Stimulated activated effector memory CD8-positive, alpha-beta T cell treated with anti-CD3 and anti-CD28 coated beads, Interleukin-12 subunit alpha, Interleukin-12 subunit beta, amount 100 ng/mL, for 72 hours (primary cell): Measurements from ENCODE around the gene DERL3.

Source experiments
- ATAC-seq: fragments of 150-1000 bp; cut with Tn5 transposase; 2 replicates; pipeline ENCODE4 v1.10.0; 2021
- DNase-seq, 2 donors: peaks; one replicate each; pipeline ENCODE4 v3.0.0; 2021 to 2022; ENCODE audit warnings: low spot score in 2 of 2
- H3K27ac Mint-ChIP-seq: one replicate; pipeline ENCODE4 v1.8.0; 2022; ENCODE audit warnings: mild to moderate bottlenecking, mixed read lengths
- H3K36me3 Mint-ChIP-seq: one replicate; pipeline ENCODE4 v1.8.0; 2022; ENCODE audit warnings: mild to moderate bottlenecking, mixed read lengths
- H3K4me1 Mint-ChIP-seq: one replicate; pipeline ENCODE4 v1.8.0; 2022; ENCODE audit warnings: mixed read lengths
- H3K4me3 Mint-ChIP-seq: one replicate; pipeline ENCODE4 v1.8.0; 2022; ENCODE audit warnings: mild to moderate bottlenecking, mixed read lengths
- H3K9me3 Mint-ChIP-seq: one replicate; pipeline ENCODE4 v1.8.0; 2022; ENCODE audit warnings: mixed read lengths

The DERL3 gene

DNA sequence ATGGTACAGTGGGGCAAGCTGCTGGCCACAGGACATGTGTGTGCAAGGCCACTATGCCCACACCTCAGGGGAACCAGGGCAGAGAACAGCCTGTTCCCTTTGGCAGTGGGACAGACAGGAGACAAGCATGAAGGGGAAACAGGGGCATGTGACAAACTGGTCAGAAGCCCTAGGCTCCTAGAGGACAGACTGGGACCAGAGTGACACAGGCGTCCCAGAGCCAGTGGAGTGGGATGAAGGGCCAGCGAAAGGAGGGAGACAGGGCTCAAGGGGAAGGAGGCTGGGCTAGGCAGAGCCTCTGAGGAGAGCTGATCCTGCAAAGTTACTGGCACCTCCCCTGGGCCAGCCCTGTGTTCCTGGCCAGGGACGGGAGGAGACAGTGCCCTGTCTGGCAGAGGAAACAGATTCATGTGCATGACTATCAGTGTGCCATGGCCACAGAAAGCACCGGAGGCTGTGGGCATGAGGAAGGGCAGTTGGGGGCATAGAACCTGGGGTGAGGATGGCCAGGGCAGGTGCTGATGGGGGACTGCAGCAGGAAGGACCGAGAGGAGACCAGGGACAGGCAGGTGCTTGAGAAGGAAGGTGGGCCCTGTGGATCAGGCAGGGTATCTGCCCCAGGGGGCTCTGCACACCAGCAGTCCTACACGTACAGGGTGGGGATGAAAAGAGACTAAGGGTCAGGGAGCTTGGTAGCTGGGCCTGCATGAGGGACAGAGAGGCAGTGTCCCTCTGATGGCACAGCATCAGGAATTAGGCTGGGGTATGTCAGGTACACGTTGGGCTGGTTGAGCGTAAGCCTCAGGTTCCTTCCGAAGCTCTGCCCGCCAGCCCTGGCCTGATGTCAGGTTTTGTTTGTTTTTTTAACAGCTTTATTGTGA, 9.8 kb downstream of the DERL3 start:
- Mint-ChIP-seq H3K4me1 (peaks cover 12% of the 10 kb centered on the region), H3K27ac (peak overlapping the region; percentile 93), H3K9me3 (no peaks in the 10 kb centered on the region), H3K36me3 (peaks cover 60% of the 10 kb centered on the region), H3K4me3 (no peak overlapping the region)
- DNase-seq = no peak
- no peak for ATAC-seq

DNA sequence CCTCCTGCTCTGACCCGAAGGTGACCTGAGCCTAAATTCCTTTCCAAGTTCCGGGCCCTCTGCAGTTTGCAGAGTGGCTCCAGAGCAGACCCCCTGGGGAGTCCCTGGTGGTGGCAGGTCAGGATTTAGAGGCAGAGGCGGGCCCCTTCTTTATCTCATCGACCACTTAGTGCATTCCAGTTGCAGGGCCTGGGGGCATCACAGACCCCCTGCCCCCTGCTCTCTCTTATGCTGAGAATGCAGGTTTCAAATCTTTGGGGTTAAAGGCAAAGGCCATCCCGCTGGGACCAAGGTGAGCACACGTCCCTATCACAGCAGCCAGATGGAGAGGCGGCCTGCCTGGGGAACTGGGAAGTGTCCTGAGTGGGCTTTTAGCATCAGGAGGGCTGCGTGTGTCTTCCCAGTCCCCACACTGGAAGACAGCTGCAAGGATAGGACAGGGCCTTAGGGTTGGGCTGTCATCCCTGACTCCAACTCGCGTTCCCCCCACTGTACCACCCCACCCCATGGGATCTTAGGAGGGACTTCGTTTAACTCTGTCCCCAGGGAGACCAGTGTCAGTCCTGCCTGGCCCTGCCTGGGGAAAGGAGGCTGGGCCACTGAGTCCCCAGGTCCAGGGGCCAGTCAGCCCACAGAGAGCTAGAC, 11.3 kb downstream of the DERL3 start:
- Mint-ChIP-seq H3K9me3 (no peaks in the 10 kb centered on the region), H3K36me3 (peaks cover 72% of the 10 kb centered on the region), H3K4me1 (peaks cover 17% of the 10 kb centered on the region), H3K4me3 (no peak overlapping the region), H3K27ac (no peak overlapping the region)
- no peak for DNase-seq
- no peak for ATAC-seq

DNA sequence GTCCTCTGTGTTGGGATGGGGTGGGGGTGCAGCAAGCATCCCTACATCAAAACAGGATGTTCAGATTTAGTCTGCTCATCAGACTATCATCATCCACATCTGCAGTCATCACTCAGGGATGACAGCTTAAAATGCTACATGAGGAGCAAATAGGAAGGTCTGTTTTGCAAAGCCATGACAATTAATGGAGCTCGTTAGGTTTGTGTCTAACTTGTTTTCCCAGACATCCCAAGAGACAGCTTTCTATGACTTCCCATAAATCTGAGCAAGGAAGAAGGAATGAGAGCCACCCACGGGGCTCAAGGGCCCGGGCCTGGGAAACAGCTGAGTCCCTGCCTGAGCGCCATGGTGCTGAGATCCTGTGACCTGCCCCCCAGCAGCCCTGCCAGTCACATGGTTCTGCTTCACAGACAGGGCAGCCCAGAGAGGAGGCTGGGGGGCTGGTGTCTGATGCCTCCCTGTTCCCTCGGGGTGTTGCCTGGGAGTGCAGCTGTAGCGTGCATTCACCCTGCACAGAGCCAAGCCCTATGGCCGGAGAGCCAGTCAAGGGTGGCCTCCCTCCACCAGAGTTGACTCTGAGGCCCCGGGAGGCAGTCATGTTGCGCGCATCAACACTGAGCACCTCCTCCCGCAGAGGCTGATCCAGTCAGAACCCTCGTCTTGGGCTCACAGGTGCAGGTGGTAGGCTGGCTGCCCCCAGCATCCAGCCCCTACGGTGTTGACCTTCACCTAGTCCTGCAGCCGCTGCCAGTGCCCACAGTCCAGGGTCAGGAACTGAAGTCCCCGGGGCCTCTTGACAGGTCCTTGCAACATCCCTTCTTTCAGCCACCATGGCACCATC, 12.1 kb downstream of the DERL3 start:
- ATAC-seq (no peak), DNase-seq (no peak)
- H3K27ac Mint-ChIP-seq = peak overlapping the region; percentile 91
- no peaks in the 10 kb centered on the region for H3K9me3 Mint-ChIP-seq
- peaks cover 17% of the 10 kb centered on the region for H3K4me1 Mint-ChIP-seq
- H3K36me3 Mint-ChIP-seq = peaks cover 78% of the 10 kb centered on the region
- no peak overlapping the region for H3K4me3 Mint-ChIP-seq

GRCh38 chr22:23825246-23825905, 13.4 kb downstream of the DERL3 start:
- Mint-ChIP-seq H3K4me3 (no peak overlapping the region), H3K27ac (peak overlapping the region; percentile 91), H3K9me3 (no peaks in the 10 kb centered on the region), H3K36me3 (peaks cover 78% of the 10 kb centered on the region), H3K4me1 (peaks cover 24% of the 10 kb centered on the region)
- ATAC-seq (no peak), DNase-seq (no peak)

DNA sequence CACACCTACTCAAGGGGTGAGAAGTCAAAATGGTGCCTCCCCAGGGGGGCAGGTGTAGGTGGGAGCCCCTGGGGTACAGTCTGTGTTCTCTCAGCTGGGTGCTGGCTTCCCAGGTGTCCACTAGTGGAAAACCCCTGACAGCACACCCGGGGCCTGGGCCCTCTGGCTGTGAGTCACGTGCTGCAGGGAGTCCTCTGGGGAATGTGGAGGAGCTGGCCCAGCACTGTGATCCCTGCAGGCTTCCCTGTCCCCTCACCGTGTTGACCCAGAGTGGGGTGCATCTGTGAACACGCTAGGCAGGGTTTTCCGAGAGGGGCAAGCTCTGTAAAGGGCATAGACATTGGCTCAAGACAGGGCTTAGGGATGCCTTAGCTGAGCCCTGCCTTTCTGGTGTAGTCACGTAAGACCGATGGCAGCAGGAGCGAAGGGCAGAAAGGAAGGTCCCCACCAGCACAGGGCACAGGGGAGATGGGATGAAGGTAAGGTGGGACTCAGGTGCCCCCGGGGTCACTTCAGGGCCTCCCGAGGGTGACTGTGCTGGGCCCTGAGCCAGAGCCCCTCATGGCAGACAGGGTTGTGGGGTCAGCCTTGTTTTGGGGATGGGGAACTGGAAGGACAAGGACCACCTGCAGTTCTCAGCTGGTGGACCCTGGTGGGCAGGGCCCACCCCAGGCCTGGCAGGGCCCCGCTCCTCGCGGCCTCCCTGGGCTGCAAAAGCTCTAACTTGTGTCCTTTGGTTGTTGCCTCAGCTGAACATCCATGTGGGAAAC, 14.1 kb downstream of the DERL3 start:
- ATAC-seq = no peak
- H3K4me1 Mint-ChIP-seq = peaks cover 26% of the 10 kb centered on the region
- no peaks in the 10 kb centered on the region for H3K9me3 Mint-ChIP-seq
- no peak for DNase-seq
- H3K27ac Mint-ChIP-seq = peak overlapping the region; percentile 91
- peaks cover 78% of the 10 kb centered on the region for H3K36me3 Mint-ChIP-seq
- H3K4me3 Mint-ChIP-seq = no peak overlapping the region

- Mint-ChIP-seq H3K27ac (peak overlapping the region; percentile 91), H3K4me3 (no peak overlapping the region), H3K4me1 (peaks cover 16% of the 10 kb centered on the region), H3K9me3 (no peaks in the 10 kb centered on the region), H3K36me3 (peaks cover 78% of the 10 kb centered on the region)
- ATAC-seq = no peak
- no peak for DNase-seq
These were observed 15.4 kb downstream of the DERL3 start for GRCh38 chr22:23823331-23823791.

DNA sequence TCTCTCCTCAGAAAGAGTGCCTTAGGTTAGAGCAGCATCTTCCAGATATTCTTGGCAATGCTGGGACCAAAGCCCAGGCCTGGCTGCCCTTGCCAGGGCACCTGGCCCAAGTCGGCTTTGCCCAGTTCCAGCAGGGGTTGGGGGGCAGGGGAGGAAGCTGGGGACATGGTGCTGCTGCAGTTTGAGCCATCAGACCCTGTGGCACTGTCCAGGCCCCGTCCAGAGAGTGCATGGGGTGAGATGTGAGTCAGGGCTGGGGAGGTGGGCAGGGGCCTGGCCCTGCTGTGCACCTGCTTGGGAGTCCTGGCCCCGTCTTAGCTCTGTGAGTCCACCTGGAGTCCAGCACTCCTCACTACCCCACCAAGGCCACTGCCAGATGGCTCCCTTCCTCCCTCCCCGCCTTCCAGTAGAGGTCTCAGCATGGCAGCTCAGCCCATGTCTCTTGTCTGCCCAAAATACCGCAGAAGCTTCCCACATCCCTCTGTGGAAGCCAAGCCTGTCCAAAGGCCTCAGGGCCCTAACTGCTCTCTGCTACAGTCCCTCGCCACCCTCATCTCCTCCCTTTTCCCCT, 16.6 kb downstream of the DERL3 start:
- H3K4me1 Mint-ChIP-seq = peaks cover 16% of the 10 kb centered on the region
- peak overlapping the region; percentile 91 for H3K27ac Mint-ChIP-seq
- H3K9me3 Mint-ChIP-seq = no peaks in the 10 kb centered on the region
- no peak overlapping the region for H3K4me3 Mint-ChIP-seq
- ATAC-seq (no peak), DNase-seq (no peak)
- peaks cover 86% of the 10 kb centered on the region for H3K36me3 Mint-ChIP-seq

DNA sequence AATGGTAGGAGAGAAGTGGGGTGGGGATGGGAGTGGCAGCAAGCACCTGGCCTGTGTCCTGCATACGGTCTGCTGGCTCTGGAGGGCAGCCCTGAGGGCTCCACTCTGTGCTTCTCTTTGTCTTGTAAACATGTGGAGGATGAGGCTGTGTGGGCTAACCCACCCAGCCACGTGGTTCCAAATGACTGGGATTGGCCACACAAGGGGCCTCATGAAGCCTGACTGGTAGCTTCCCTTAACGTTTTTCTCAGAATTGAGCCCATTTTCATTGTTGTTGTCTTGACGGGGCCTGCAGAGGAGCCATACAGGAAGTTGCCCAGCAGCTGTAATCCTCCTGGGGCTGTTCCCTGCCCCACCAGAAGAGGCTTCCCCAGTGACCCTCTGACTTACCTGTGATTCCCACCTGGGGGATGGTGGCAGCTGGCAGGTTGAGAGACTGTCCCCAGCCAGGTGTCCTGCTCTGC, 18.0 kb downstream of the DERL3 start:
- no peaks in the 10 kb centered on the region for H3K9me3 Mint-ChIP-seq
- H3K4me1 Mint-ChIP-seq = peaks cover 16% of the 10 kb centered on the region
- peak overlapping the region; percentile 86 for H3K27ac Mint-ChIP-seq
- ATAC-seq = peak; percentile 88
- peak overlapping the region; percentile 16 for H3K4me3 Mint-ChIP-seq
- DNase-seq = no peak
- H3K36me3 Mint-ChIP-seq = peaks cover 86% of the 10 kb centered on the region

DNA sequence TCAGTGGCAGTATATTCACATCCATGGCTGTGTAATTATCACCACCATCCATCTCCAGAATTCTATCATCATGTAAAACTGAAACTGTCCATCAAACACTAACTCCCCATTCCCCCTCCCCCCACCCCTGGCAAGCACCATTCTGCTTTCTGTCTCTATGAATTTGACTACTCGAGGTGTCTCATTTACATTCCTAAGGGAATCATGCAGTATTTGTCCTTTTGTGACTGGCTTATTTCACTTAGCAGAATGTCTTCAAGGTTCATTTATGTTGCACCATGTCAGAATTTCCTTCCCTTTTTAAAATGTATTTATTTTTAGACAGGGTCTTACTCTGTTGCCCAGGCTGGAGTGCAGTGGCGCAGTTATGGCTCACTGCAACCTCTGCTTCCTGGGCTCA, 20.3 kb downstream of the DERL3 start:
- no peak for DNase-seq
- H3K27ac Mint-ChIP-seq = no peak overlapping the region
- ATAC-seq = no peak
- peaks cover 10% of the 10 kb centered on the region for H3K4me1 Mint-ChIP-seq
- peaks cover 97% of the 10 kb centered on the region for H3K36me3 Mint-ChIP-seq
- no peak overlapping the region for H3K4me3 Mint-ChIP-seq
- no peaks in the 10 kb centered on the region for H3K9me3 Mint-ChIP-seq

DNA sequence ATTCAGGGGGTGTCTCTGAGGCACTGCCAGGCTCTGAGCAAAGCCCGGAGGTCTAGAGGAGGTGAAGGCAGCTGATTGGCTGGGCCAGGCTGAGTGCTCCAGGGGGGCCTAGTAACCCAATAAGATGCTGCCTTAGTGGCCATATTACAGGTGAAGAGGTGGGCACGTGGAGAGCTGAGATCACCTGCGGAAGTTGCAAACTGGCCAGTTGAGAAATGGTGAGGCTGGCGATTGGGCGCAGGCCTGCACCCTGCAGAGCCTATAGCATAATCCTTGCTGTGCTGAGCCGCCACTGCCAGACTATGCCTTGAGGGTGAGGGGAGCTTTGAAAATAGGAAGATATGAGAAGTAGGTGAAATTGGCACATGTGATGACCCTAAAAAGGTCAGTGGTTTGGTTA, 21.7 kb downstream of the DERL3 start:
- no peak overlapping the region for H3K4me3 Mint-ChIP-seq
- H3K9me3 Mint-ChIP-seq = no peaks in the 10 kb centered on the region
- H3K36me3 Mint-ChIP-seq = peaks cover 97% of the 10 kb centered on the region
- ATAC-seq (no peak), DNase-seq (no peak)
- H3K27ac Mint-ChIP-seq = peak overlapping the region; percentile 35
- peaks cover 9% of the 10 kb centered on the region for H3K4me1 Mint-ChIP-seq

DNA sequence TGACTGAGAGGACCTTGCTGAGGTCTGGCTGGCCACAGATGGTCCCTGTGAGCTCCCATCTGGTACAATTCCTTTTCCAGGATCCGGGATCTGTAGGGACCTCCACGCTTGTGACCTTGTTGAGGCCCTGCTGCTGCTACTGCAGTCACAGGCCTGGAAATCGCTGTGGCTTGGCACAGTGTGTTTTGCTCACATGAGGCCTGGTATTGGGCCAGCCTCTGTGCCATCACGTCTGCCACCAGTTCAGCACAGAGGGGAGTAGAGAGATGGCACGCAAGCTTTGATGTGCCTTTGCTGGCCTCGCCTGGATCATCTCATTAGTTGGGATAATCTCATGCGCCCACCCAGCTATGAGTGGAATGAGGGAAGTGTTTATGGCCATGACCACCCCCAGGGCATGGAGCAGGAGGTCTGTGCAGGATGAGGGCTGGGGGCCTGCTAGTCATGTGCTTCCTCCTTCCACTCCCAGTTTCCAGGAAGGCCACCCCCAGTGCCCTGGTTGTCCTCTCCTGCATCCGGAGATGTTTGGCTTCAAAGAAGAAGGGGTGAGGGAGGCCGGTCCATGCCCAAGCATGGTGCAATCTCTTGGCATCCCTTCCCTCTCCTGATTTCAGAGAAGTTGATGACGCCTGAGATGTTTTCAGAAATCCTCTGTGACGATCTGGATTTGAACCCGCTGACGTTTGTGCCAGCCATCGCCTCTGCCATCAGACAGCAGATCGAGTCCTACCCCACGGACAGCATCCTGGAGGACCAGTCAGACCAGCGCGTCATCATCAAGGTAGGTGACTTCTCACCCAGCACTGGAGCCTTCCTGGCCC, 22.4 kb downstream of the DERL3 start:
- Mint-ChIP-seq H3K27ac (peak overlapping the region; percentile 35), H3K4me1 (peaks cover 9% of the 10 kb centered on the region), H3K4me3 (no peak overlapping the region)

GRCh38 chr22:23815541-23816155, 23.2 kb downstream of the DERL3 start:
- Mint-ChIP-seq H3K4me1 (peaks cover 5% of the 10 kb centered on the region), H3K9me3 (no peaks in the 10 kb centered on the region), H3K4me3 (no peak overlapping the region), H3K27ac (peak overlapping the region; percentile 35), H3K36me3 (peaks cover 96% of the 10 kb centered on the region)
- DNase-seq = no peak
- no peak for ATAC-seq

More for the DNA sequence above, 22.4 kb downstream of the DERL3 start:
- Mint-ChIP-seq H3K36me3 (peaks cover 96% of the 10 kb centered on the region), H3K9me3 (no peaks in the 10 kb centered on the region)
- DNase-seq = no peak
- no peak for ATAC-seq

GRCh38 chr22:23812378-23812777, 26.4 kb downstream of the DERL3 start:
- no peak for ATAC-seq
- Mint-ChIP-seq H3K27ac (no peak overlapping the region), H3K4me3 (no peak overlapping the region)

More at GRCh38 chr22:23812378-23812777, 26.4 kb downstream of the DERL3 start:
- no peaks in the 10 kb centered on the region for H3K4me1 Mint-ChIP-seq
- DNase-seq = no peak
- no peaks in the 10 kb centered on the region for H3K9me3 Mint-ChIP-seq
- peaks cover 96% of the 10 kb centered on the region for H3K36me3 Mint-ChIP-seq
